Lower lobe of right lung (tissue), 2 donors: ENCODE data around the gene TLX2. TPM values are rescaled to one million over a fixed set of nuclear protein-coding genes. Genes with fewer than 3 reads are reported as not detected.

Experiments
- ATAC-seq, 2 donors: fragments of 200-7000 bp; cut with Tn5 transposase; one replicate each; pipeline ENCODE4 v1.9.1; 2020 to 2022; ENCODE audit warnings: mild to moderate bottlenecking in 2 of 2, moderate library complexity in 2 of 2
- DNase-seq: peaks from one replicate; pipeline ENCODE4 v3.0.0-alpha.2; 2020
- H3K27ac ChIP-seq: fragments of 200-600 bp; one replicate; pipeline ENCODE4 v1.8.0; 2022
- H3K27me3 ChIP-seq: fragments of 200-600 bp; one replicate; pipeline ENCODE4 v1.8.0; 2022; ENCODE audit warnings: low read depth
- H3K36me3 ChIP-seq: fragments of 200-600 bp; one replicate; pipeline ENCODE4 v1.8.0; 2022; ENCODE audit warnings: mild to moderate bottlenecking
- H3K4me1 ChIP-seq: fragments of 200-600 bp; one replicate; pipeline ENCODE4 v1.8.0; 2022
- H3K4me3 ChIP-seq: fragments of 200-600 bp; one replicate; pipeline ENCODE4 v1.8.0; 2022; ENCODE audit warnings: mild to moderate bottlenecking
- H3K9me3 ChIP-seq: fragments of 200-600 bp; one replicate; pipeline ENCODE4 v1.8.0; 2022
- intact Hi-C: fragments of 100-400 bp; cut with DNase I; formaldehyde crosslinking; loops from one replicate; pipeline ENCODE4 v1.11.0; 2022
- total RNA-seq: library from RNA; stranded (reverse); fragmentation: NEBNext Ultra II Directional; extraction: Animal tissue kit (Norgen Biotek cat#: 25700); gene quantifications from one replicate; pipeline ENCODE4 v1.2.1, GENCODE V29; 2021
- TF ChIP-seq, protein P1 (sequence below): fragments of 200-600 bp; IDR thresholded peaks from one replicate; pipeline ENCODE4 v1.8.0; 2022; ENCODE audit warnings: antibody characterized with exemption, mild to moderate bottlenecking
- donor health status: DM: no; HTN: yes; CAD: no; lungs with severe emphysema.

Gene TLX2
- total RNA-seq, 1 donor from 2014 or later: not detected

DNA sequence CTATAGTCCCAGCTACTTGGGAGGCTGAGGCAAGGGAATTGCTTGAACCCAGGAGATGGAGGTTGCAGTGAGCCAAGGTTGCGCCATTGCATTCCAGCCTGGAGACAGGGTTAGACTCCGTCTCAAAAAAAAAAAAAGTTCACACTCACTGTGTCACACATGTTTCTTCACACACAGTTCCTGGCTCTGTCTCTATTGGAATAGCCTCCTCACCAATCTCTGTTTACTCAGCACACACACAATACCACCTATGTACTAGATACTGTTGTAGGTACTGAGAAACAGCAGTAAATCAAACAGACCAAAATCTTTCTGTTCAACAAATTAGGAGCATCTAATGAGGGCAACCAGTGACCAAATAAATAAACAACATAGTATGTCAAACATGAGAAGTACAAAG is 28.1 kb upstream of the TLX2 start:
- Histone ChIP-seq H3K9me3 (no peaks in the 10 kb centered on the region), H3K36me3 (peaks cover 53% of the 10 kb centered on the region), H3K27ac (no peak overlapping the region), H3K4me3 (no peak overlapping the region), H3K27me3 (no peaks in the 10 kb centered on the region), H3K4me1 (peaks cover 21% of the 10 kb centered on the region)
- intact Hi-C loops: no loop called here
- ATAC-seq: no peak
- DNase-seq: peak; percentile 4
- TF ChIP-seq, protein P1, sequence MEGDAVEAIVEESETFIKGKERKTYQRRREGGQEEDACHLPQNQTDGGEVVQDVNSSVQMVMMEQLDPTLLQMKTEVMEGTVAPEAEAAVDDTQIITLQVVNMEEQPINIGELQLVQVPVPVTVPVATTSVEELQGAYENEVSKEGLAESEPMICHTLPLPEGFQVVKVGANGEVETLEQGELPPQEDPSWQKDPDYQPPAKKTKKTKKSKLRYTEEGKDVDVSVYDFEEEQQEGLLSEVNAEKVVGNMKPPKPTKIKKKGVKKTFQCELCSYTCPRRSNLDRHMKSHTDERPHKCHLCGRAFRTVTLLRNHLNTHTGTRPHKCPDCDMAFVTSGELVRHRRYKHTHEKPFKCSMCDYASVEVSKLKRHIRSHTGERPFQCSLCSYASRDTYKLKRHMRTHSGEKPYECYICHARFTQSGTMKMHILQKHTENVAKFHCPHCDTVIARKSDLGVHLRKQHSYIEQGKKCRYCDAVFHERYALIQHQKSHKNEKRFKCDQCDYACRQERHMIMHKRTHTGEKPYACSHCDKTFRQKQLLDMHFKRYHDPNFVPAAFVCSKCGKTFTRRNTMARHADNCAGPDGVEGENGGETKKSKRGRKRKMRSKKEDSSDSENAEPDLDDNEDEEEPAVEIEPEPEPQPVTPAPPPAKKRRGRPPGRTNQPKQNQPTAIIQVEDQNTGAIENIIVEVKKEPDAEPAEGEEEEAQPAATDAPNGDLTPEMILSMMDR: no peak

DNA sequence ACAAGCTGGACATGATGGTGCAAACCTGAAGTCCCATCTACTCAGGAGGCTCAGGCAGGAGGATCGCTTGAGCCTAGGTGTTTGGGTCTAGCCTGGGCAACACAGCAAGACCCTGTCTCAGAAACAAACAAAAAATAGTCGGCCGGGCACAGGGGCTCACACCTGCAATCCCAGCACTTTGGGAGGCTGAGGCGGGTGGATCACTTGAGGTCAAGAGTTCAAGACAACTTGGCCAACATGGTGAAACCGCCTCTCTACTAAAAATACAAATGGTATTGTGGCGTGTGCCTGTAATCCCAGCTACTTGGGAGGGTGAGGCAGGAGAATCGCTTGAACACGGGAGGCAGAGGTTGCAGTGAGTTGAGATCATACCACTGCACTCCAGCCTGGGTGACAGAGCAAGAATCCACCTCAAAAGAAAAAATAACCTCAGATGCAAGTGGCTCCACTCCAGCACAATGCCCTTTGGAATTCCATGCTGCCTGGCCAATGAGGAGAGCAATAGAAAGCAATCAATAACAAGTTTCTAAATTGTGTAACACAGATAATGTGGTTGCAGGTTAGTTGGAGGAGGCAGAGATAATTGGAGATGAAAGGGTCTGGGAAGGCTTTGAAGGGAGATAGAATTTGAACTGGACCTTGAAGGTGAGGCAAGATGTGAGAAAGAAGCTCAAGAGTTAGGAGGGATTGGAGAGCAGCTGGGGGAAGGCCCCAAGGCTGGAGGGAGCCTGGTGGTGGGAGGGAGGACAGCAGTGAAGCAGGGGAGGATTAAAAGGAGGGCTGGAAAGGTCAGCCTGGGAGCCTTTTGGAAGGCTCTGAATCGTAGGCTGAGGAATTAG is 25.4 kb upstream of the TLX2 start:
- peaks cover 5% of the 10 kb centered on the region for H3K4me1 ChIP-seq
- H3K9me3 ChIP-seq: no peaks in the 10 kb centered on the region
- DNase-seq: peak; percentile 6
- TF ChIP-seq, protein P1: no peak
- no peaks in the 10 kb centered on the region for H3K27me3 ChIP-seq
- H3K36me3 ChIP-seq: peaks cover 80% of the 10 kb centered on the region
- H3K27ac ChIP-seq: no peak overlapping the region
- ATAC-seq: no peak
- H3K4me3 ChIP-seq: no peak overlapping the region
- intact Hi-C loops: no loop called here

DNA sequence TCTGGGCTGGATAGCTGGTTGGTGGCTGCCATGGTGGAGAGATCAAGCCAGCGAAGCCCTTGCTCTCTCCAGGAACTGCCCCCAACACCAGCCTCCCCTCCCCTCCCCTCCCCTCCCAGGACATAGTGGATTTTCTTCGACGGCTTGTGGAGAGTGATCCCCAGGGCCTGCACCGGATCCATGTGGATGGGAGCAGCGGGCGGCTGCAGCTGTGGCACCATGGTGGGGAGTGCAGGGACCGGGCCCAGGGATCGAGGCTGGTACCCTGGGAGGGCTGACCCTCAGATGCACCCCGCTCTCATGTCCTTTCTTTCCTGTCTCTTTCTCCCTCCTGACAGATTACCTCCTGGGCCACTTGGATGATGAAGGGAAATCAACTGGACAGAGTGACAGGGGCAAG is 24.3 kb upstream of the TLX2 start:
- ATAC-seq: no peak
- Histone ChIP-seq H3K4me1 (no peaks in the 10 kb centered on the region), H3K36me3 (peaks cover 85% of the 10 kb centered on the region), H3K9me3 (no peaks in the 10 kb centered on the region), H3K4me3 (no peak overlapping the region), H3K27ac (no peak overlapping the region), H3K27me3 (no peaks in the 10 kb centered on the region)
- TF ChIP-seq, protein P1: no peak
- peak; percentile 22 for DNase-seq
- intact Hi-C loops: no loop called here

DNA sequence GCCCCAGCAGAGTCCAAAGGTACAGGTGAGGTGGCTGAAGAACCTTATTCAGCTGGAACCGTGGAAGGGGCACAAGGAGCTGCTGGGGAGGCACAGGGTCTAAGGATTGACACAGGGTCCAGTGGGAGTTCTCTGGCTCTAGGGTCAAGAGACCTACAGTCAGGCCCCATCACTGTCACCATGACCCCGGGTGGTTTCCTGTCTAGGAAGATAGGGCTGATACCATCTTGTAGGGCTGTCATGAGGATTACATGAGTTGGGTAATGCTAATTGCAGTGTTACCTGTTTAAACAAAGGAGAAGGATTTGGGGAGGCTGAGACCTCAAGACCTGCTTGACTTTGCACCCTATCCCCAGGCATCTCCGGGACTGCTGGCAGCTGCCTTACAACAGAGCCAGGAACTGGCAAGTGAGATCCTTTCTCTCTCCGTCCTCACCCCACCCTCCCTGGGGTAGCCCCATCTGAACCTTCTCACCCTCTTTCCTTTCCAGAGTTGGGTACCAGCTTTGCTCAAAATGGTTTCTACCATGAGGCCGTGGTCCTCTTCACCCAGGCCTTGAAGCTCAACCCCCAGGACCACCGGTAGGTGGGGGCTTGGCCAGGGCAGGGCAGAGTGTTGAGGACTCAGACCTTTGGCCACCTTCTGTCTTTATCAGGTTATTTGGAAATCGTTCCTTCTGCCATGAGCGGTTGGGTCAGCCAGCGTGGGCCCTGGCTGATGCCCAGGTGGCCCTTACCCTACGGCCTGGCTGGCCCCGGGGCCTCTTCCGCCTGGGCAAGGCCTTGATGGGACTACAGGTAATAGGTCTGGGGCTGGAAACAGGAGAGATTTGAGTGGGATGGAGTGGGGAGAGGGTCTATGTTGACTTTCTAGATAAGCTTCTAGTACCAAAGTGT is 22.4 kb upstream of the TLX2 start:
- H3K9me3 ChIP-seq: no peaks in the 10 kb centered on the region

DNA sequence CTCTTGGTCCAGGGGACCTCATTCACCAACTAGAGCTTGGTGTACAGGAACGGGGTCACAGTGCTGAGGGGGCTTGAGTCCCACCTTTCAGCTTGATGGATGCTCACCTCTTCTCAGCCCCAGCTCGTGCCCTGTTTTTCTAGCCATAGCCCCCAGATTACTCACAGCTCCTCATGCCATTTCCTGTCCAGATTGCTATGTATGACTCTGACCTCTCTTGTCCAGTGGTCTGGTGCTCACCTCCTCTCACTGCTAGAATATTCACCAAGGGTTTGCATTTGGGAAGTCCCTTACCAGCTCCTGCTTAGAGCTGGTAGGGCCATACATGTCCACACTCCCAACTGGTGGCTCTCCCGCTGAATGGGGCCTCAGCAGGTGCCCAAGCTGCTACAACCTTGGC is 20.7 kb upstream of the TLX2 start:
- TF ChIP-seq, protein P1: no peak
- peaks cover 50% of the 10 kb centered on the region for H3K36me3 ChIP-seq
- H3K27me3 ChIP-seq: peaks cover 15% of the 10 kb centered on the region
- H3K4me3 ChIP-seq: no peak overlapping the region
- intact Hi-C loops: no loop called here
- ATAC-seq (no peak), DNase-seq (no peak)
- H3K27ac ChIP-seq: no peak overlapping the region
- peaks cover 13% of the 10 kb centered on the region for H3K4me1 ChIP-seq
- no peaks in the 10 kb centered on the region for H3K9me3 ChIP-seq

More for the DNA sequence above, 22.4 kb upstream of the TLX2 start:
- no peak overlapping the region for H3K4me3 ChIP-seq
- TF ChIP-seq, protein P1: no peak
- no peaks in the 10 kb centered on the region for H3K27me3 ChIP-seq
- peaks cover 65% of the 10 kb centered on the region for H3K36me3 ChIP-seq
- intact Hi-C loops: no loop called here
- ATAC-seq: no peak
- peak; percentile 28 for DNase-seq
- no peaks in the 10 kb centered on the region for H3K4me1 ChIP-seq
- H3K27ac ChIP-seq: no peak overlapping the region
